H9 (cell line): ENCODE measurements around the gene GCG. TPM values are rescaled to one million over a fixed set of nuclear protein-coding genes. Genes with fewer than 3 reads are reported as not detected.

Experiments used
- DNase-seq: peaks from one replicate; pipeline ENCODE4 v3.0.0-alpha.2; 2017
- H2AFZ ChIP-seq: one replicate; pipeline ENCODE4 v1.6.1; 2013; ENCODE audit warnings: mild to moderate bottlenecking, low read length, control low read depth, moderate library complexity
- H2AK5ac ChIP-seq: 2 replicates; pipeline ENCODE4 v1.6.1; 2013; ENCODE audit warnings: low read length, control low read depth, mixed read lengths; ENCODE audit not compliant: insufficient read length
- H2BK120ac ChIP-seq: one replicate; pipeline ENCODE4 v1.6.1; 2013; ENCODE audit warnings: low read depth, mild to moderate bottlenecking, low read length, control low read depth, inconsistent platforms; ENCODE audit not compliant: poor library complexity, severe bottlenecking
- H2BK12ac ChIP-seq: 2 replicates; pipeline ENCODE4 v1.6.1; 2013; ENCODE audit warnings: low read length, control low read depth, mixed read lengths, low read depth; ENCODE audit not compliant: insufficient read length
- H2BK15ac ChIP-seq: 2 replicates; pipeline ENCODE4 v1.6.1; 2013; ENCODE audit warnings: low read depth, low read length, control low read depth
- H2BK20ac ChIP-seq: one replicate; pipeline ENCODE4 v1.6.1; 2013; ENCODE audit warnings: low read depth, mild to moderate bottlenecking, low read length, control low read depth, inconsistent platforms; ENCODE audit not compliant: poor library complexity, severe bottlenecking
- H2BK5ac ChIP-seq: 2 replicates; pipeline ENCODE4 v1.6.1; 2013; ENCODE audit warnings: low read length, control low read depth, mixed read lengths; ENCODE audit not compliant: insufficient read length
- H3K14ac ChIP-seq: 2 replicates; pipeline ENCODE4 v1.6.1; 2013; ENCODE audit warnings: low read length, control low read depth; ENCODE audit not compliant: insufficient read depth
- H3K18ac ChIP-seq: 2 replicates; pipeline ENCODE4 v1.6.1; 2013; ENCODE audit warnings: low read depth, mild to moderate bottlenecking, mixed read lengths, low read length, control low read depth; ENCODE audit not compliant: insufficient read length
- H3K23ac ChIP-seq: 2 replicates; pipeline ENCODE4 v1.6.1; 2013; ENCODE audit warnings: low read length, control low read depth, mixed read lengths, low read depth; ENCODE audit not compliant: insufficient read length
- H3K23me2 ChIP-seq: 2 replicates; pipeline ENCODE4 v1.6.1; 2013; ENCODE audit warnings: low read depth, mild to moderate bottlenecking, mixed read lengths, low read length, control low read depth; ENCODE audit not compliant: insufficient read length, poor library complexity, severe bottlenecking
- H3K27ac ChIP-seq: 2 replicates; pipeline ENCODE4 v1.5.1; 2013; ENCODE audit warnings: low read length, control low read depth, mixed read lengths, low read depth; ENCODE audit not compliant: insufficient read length
- H3K27me3 ChIP-seq: 2 replicates; pipeline ENCODE4 v1.6.1; 2013; ENCODE audit warnings: low read length, control low read depth, inconsistent platforms; ENCODE audit not compliant: insufficient read depth
- H3K4ac ChIP-seq: 2 replicates; pipeline ENCODE4 v1.6.1; 2013; ENCODE audit warnings: low read depth, mild to moderate bottlenecking, control low read depth, inconsistent platforms, low read length, moderate library complexity
- H3K4me1 ChIP-seq: 2 replicates; pipeline ENCODE4 v1.6.1; 2013; ENCODE audit warnings: low read length, control low read depth, inconsistent platforms; ENCODE audit not compliant: insufficient read depth
- H3K4me2 ChIP-seq: 2 replicates; pipeline ENCODE4 v1.6.1; 2013; ENCODE audit warnings: low read length, control low read depth, mixed read lengths; ENCODE audit not compliant: insufficient read length, insufficient read depth
- H3K56ac ChIP-seq: 2 replicates; pipeline ENCODE4 v1.6.1; 2013; ENCODE audit warnings: low read depth, mild to moderate bottlenecking, mixed read lengths, low read length, control low read depth; ENCODE audit not compliant: insufficient read length
- H3K79me1 ChIP-seq: 2 replicates; pipeline ENCODE4 v1.6.1; 2013; ENCODE audit warnings: low read depth, mild to moderate bottlenecking, moderate library complexity, low read length, control low read depth, inconsistent platforms; ENCODE audit not compliant: insufficient read depth, poor library complexity, severe bottlenecking
- H3K79me2 ChIP-seq: 2 replicates; pipeline ENCODE4 v1.6.1; 2013; ENCODE audit warnings: low read length, control low read depth, inconsistent platforms; ENCODE audit not compliant: insufficient read depth
- H3K9ac ChIP-seq: 2 replicates; pipeline ENCODE4 v1.6.1; 2013; ENCODE audit warnings: low read length, control low read depth, mixed read lengths; ENCODE audit not compliant: insufficient read length; ENCODE audit errors: extremely low read depth
- H3K9me3 ChIP-seq: one replicate; pipeline ENCODE4 v1.6.1; 2013; ENCODE audit warnings: low read depth, low read length, inconsistent platforms; ENCODE audit not compliant: control insufficient read depth
- H3T11ph ChIP-seq: one replicate; pipeline ENCODE4 v1.6.1; 2013; ENCODE audit warnings: mild to moderate bottlenecking, low read length, control low read depth, inconsistent platforms
- H4K20me1 ChIP-seq: one replicate; pipeline ENCODE4 v1.6.1; 2013; ENCODE audit not compliant: control insufficient read depth, insufficient read length, insufficient read depth
- H4K5ac ChIP-seq: 2 replicates; pipeline ENCODE4 v1.6.1; 2013; ENCODE audit warnings: low read depth, mild to moderate bottlenecking, mixed read lengths, low read length, control low read depth; ENCODE audit not compliant: insufficient read length
- H4K8ac ChIP-seq: replicated peaks from 2 replicates; pipeline ENCODE4 v1.6.1; 2013; ENCODE audit warnings: low read length, control low read depth, mixed read lengths, low read depth; ENCODE audit not compliant: insufficient read length
- H4K91ac ChIP-seq: 2 replicates; pipeline ENCODE4 v1.6.1; 2013; ENCODE audit warnings: low read depth, mild to moderate bottlenecking, moderate library complexity, mixed read lengths, low read length, control low read depth; ENCODE audit not compliant: insufficient read length
- H3K27ac Mint-ChIP-seq, 3 experiments: 2 replicates in 2 of 3; 3 replicates in 1 of 3; pipeline ENCODE4 v1.8.0; 2020 to 2021; ENCODE audit warnings: mixed read lengths in 3 of 3, mild to moderate bottlenecking in 1 of 3, moderate library complexity in 1 of 3
- H3K27me3 Mint-ChIP-seq: 2 replicates; pipeline ENCODE4 v1.8.0; 2021; ENCODE audit warnings: low read depth, mild to moderate bottlenecking, moderate library complexity, mixed read lengths
- H3K36me3 Mint-ChIP-seq, 3 experiments: 2 replicates in 2 of 3; 3 replicates in 1 of 3; pipeline ENCODE4 v1.8.0; 2020 to 2021; ENCODE audit warnings: low read depth in 3 of 3, mixed read lengths in 3 of 3; ENCODE audit not compliant: insufficient read depth in 1 of 3
- H3K4me1 Mint-ChIP-seq, 2 experiments: 2 replicates each; pipeline ENCODE4 v1.8.0; 2020; ENCODE audit warnings: mixed read lengths in 2 of 2
- H3K4me3 Mint-ChIP-seq, 2 experiments: 2 replicates in 1 of 2; 3 replicates in 1 of 2; pipeline ENCODE4 v1.8.0; 2020 to 2021; ENCODE audit warnings: mild to moderate bottlenecking in 2 of 2, mixed read lengths in 2 of 2, moderate library complexity in 1 of 2
- H3K9me3 Mint-ChIP-seq, 2 experiments: 2 replicates in 1 of 2; 3 replicates in 1 of 2; pipeline ENCODE4 v1.8.0; 2020; ENCODE audit warnings: mild to moderate bottlenecking in 2 of 2, mixed read lengths in 2 of 2, moderate library complexity in 1 of 2
- CTCF ChIP-seq: fragments of 200-600 bp; sonication (generic); conservative IDR thresholded peaks from 3 replicates; pipeline ENCODE4 v1.8.0; 2021; ENCODE audit warnings: antibody characterized with exemption, mild to moderate bottlenecking
- WGBS: extraction: QIAGEN DNeasy Blood & Tissue Kit; methylation state at CpG from one replicate; pipeline ENCODE4 v1.1.7; 2013; ENCODE audit warnings: missing lambda C conversion rate, low lambda C conversion rate, mixed read lengths; ENCODE audit not compliant: insufficient read length; ENCODE audit errors: extremely low coverage; 5-methylcytosine and 5-hydroxymethylcytosine counted together
- total RNA-seq: library from RNA; stranded (reverse); gene quantifications from 2 replicates; pipeline ENCODE4 v1.2.1, GENCODE V29; 2021

Gene GCG
- total RNA-seq, 1 experiment from 2014 or later, result not detected

GRCh38 chr2:162107361-162107901, 44.6 kb downstream of the GCG start:
- Histone ChIP-seq H4K20me1 (no peaks in the 10 kb centered on the region), H3T11ph (no peak overlapping the region), H3K9me3 (no peaks in the 10 kb centered on the region), H4K5ac (no peak overlapping the region), H3K4me1 (no peaks in the 10 kb centered on the region), H3K27me3 (no peaks in the 10 kb centered on the region), H4K8ac (no peak overlapping the region), H3K27ac (no peak overlapping the region), H3K23ac (no peak overlapping the region), H2AFZ (no peak overlapping the region), H2BK12ac (no peak overlapping the region), H2AK5ac (no peak overlapping the region), H2BK15ac (no peak overlapping the region), H3K4me2 (no peak overlapping the region), H3K4ac (no peak overlapping the region), H3K9ac (no peak overlapping the region), H2BK120ac (no peak overlapping the region), H4K91ac (no peak overlapping the region), H2BK20ac (no peak overlapping the region), H3K18ac (no peak overlapping the region), H2BK5ac (no peak overlapping the region), H3K79me1 (no peaks in the 10 kb centered on the region), H3K79me2 (no peaks in the 10 kb centered on the region), H3K56ac (no peak overlapping the region), H3K23me2 (no peaks in the 10 kb centered on the region), H3K14ac (no peak overlapping the region)
- Mint-ChIP-seq H3K9me3 (no peaks in the 10 kb centered on the region), H3K27ac (no peak overlapping the region), H3K36me3 (no peaks in the 10 kb centered on the region; a peak in 1 of 7 replicates), H3K4me1 (peaks cover under 1 to 1% of the 10 kb centered on the region in 2 experiments; a peak in 1 of 4 replicates), H3K27me3 (peaks cover 3% of the 10 kb centered on the region; the same call in 1 of the 2 replicates), H3K4me3 (no peak overlapping the region)
- no peak for DNase-seq
- no peak for TF ChIP-seq CTCF
- no CpG with 5 or more reads among the region's 4 CpGs for WGBS
